Sigmoid colon (tissue), 7 donors: ENCODE results near the gene CUX1. TPM values are rescaled to one million over a fixed set of nuclear protein-coding genes. Genes with fewer than 3 reads are reported as not detected.
"Not testable (repeated sequence)": the region's sequence is repeated elsewhere in the genome, so short reads cannot be mapped to it uniquely, and the experiment has no call there.

Experiments
- DNase-seq: peaks from one replicate; pipeline ENCODE4 v3.0.0-alpha.2; 2019
- H3K27ac ChIP-seq, 4 donors: fragments of 200-600 bp; sonication (generic); one replicate each; pipeline ENCODE4 v1.5.1; 2016 to 2019; ENCODE audit warnings: mild to moderate bottlenecking in 1 of 4
- H3K27me3 ChIP-seq, 3 donors: fragments of 200-600 bp; sonication (generic); one replicate each; pipeline ENCODE4 v1.5.1; 2019; ENCODE audit warnings: mild to moderate bottlenecking in 1 of 3
- H3K36me3 ChIP-seq, 4 donors: fragments of 200-600 bp; sonication (generic); one replicate each; pipeline ENCODE4 v1.5.1; 2016 to 2019
- H3K4me1 ChIP-seq, 4 donors: fragments of 200-600 bp; sonication (generic); one replicate each; pipeline ENCODE4 v1.5.1; 2017 to 2019
- H3K4me3 ChIP-seq, 4 donors: fragments of 200-600 bp; sonication (generic); one replicate each; pipeline ENCODE4 v1.5.1; 2017 to 2019; ENCODE audit warnings: mild to moderate bottlenecking in 2 of 4, moderate library complexity in 1 of 4
- H3K9me3 ChIP-seq, 4 donors: fragments of 200-600 bp in 3 of 4; sonication (generic) in 3 of 4; one replicate each; pipeline versions ENCODE4 v1.5.1 to v1.6.1; 2013 to 2019
- EP300 ChIP-seq, 4 donors: sonication (generic); formaldehyde crosslinking; IDR thresholded peaks; one replicate each; pipeline ENCODE4 v1.6.1; 2017; ENCODE audit warnings: antibody characterized with exemption in 4 of 4
- POLR2A ChIP-seq, 2 donors: fragments of 450-650 bp; IDR thresholded peaks; one replicate each; pipeline ENCODE4 v1.6.1; 2016; ENCODE audit warnings: antibody characterized with exemption in 2 of 2, mild to moderate bottlenecking in 2 of 2, moderate library complexity in 2 of 2
- POLR2AphosphoS5 ChIP-seq, 4 donors: sonication (generic); formaldehyde crosslinking; IDR thresholded peaks; one replicate each; pipeline ENCODE4 v1.6.1; 2017; ENCODE audit warnings: antibody characterized with exemption in 4 of 4
- WGBS, 2 donors: extraction: QIAGEN DNeasy Blood & Tissue Kit; methylation state at CpG; one replicate each; pipeline ENCODE4 v1.1.7; 2013; 5-methylcytosine and 5-hydroxymethylcytosine counted together
- intact Hi-C: fragments of 100-400 bp; cut with DNase I; formaldehyde crosslinking; loops from one replicate; pipeline ENCODE4 v1.15.1; 2023
- polyA plus RNA-seq, 3 donors: library from polyadenylated mRNA; stranded (reverse); fragments of 200-250 nt; gene quantifications; one replicate each; pipeline ENCODE4 v1.2.3, GENCODE V29; 2013
- total RNA-seq, 4 donors: library from RNA; depleted of rRNA; stranded (reverse); fragments of >200 nt; gene quantifications; one replicate each; pipeline ENCODE4 v1.1.0, GENCODE V29; 2016
- TF ChIP-seq, protein P1 (sequence below), 4 experiments: fragments of 450-650 bp in 3 of 4; fragments of 200-600 bp in 1 of 4; IDR thresholded peaks; one replicate each; pipeline ENCODE4 v1.5.1; 2016 to 2019; ENCODE audit warnings: antibody characterized with exemption in 4 of 4, mild to moderate bottlenecking in 3 of 4, moderate library complexity in 2 of 4
- donor health status: healthy with polysubstance abuse.
- donor health status: Bipolar disorder and iron deficiency.
- donor health status: healthy.

Gene CUX1
- total and polyA plus RNA-seq, 7 donors = 46.7 to 127 (median 49.9) TPM

DNA sequence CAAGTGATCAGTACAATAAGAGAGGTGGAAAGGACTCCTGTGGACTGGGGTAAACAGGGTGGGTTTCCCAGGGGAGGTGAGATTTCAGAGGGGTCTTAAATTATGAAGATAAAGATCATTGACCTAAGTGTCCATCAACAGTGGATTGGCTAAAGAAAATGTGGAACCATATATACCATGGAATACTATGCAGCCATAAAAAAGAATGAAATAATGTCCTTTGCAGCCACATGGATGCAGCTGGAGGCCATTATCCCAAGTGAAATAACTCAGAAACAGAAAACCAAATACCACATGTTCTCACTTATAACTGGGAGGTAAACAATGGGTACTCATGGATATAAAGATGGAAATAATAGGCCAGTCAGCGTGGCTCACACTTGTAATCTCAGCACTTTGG lies 28.9 kb upstream of the CUX1 start:
- no peak overlapping the region for H3K27ac ChIP-seq
- H3K27me3 ChIP-seq = no peaks in the 10 kb centered on the region
- WGBS, 2 donors = 74 to 76% methylated on average over 1 of the region's 1 CpG
- no peak for TF ChIP-seq POLR2AphosphoS5 (IDR thresholded peaks at IDR 0.05)
- TF ChIP-seq POLR2A (IDR thresholded peaks at IDR 0.05) = no peak
- TF ChIP-seq, protein P1, sequence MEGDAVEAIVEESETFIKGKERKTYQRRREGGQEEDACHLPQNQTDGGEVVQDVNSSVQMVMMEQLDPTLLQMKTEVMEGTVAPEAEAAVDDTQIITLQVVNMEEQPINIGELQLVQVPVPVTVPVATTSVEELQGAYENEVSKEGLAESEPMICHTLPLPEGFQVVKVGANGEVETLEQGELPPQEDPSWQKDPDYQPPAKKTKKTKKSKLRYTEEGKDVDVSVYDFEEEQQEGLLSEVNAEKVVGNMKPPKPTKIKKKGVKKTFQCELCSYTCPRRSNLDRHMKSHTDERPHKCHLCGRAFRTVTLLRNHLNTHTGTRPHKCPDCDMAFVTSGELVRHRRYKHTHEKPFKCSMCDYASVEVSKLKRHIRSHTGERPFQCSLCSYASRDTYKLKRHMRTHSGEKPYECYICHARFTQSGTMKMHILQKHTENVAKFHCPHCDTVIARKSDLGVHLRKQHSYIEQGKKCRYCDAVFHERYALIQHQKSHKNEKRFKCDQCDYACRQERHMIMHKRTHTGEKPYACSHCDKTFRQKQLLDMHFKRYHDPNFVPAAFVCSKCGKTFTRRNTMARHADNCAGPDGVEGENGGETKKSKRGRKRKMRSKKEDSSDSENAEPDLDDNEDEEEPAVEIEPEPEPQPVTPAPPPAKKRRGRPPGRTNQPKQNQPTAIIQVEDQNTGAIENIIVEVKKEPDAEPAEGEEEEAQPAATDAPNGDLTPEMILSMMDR (IDR thresholded peaks at IDR 0.05) = no peak
- TF ChIP-seq EP300 (IDR thresholded peaks at IDR 0.05) = no peak
- H3K36me3 ChIP-seq = no peaks in the 10 kb centered on the region
- no peak overlapping the region for H3K4me3 ChIP-seq
- no peaks in the 10 kb centered on the region for H3K9me3 ChIP-seq
- DNase-seq = no peak
- H3K4me1 ChIP-seq = peaks cover 0 to 23% (median 14%) of the 10 kb centered on the region in 4 donors
- intact Hi-C loops = no loop called here

DNA sequence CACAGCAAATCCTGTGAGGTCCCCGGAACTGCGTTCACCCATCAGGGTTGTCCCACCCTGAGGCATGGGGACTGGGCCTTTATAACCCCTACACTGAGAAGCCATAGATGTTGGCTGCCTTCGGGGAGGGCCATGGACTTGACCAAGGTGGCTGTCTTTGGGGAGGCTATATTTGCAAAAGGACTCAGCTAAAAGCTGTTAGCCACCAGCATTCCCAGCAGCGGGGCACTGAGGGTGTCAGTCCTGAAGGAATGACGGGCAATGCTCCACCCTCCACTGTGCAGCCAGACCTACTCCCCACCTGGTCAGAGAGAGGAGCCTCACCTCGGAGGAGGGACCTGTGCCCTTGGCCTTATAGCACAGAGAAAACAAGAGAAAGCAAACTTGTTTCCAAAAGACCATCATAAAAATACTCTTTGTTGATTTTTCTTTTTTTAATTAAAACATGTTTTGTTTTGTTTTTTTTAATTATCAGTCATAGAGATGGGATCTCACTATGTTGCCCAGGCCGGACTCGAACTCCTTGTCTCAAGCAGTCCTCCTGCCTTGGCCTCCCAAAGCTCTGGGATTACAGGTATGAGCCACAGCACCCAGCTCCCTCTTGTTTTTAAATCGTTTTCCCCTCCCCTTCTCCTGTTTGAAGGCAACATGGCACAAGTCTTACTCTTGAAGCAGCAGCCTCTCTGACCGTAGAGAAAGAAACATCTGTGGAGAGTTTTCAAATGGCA lies 26.7 kb upstream of the CUX1 start:
- TF ChIP-seq, protein P1 (IDR thresholded peaks at IDR 0.05) = no peak
- TF ChIP-seq EP300 (IDR thresholded peaks at IDR 0.05) (no peak), POLR2AphosphoS5 (IDR thresholded peaks at IDR 0.05) (no peak), POLR2A (IDR thresholded peaks at IDR 0.05) (no peak)
- no peak overlapping the region for H3K4me3 ChIP-seq
- H3K36me3 ChIP-seq = no peaks in the 10 kb centered on the region
- 81 to 88% methylated on average over 10 of the region's 10 CpGs for WGBS, 2 donors
- H3K27ac ChIP-seq = no peak overlapping the region
- H3K27me3 ChIP-seq = no peaks in the 10 kb centered on the region
- DNase-seq = no peak
- intact Hi-C loops = no loop called here
- no peaks in the 10 kb centered on the region for H3K9me3 ChIP-seq
- H3K4me1 ChIP-seq = peaks cover 0 to 9% (median 7%) of the 10 kb centered on the region in 4 donors

DNA sequence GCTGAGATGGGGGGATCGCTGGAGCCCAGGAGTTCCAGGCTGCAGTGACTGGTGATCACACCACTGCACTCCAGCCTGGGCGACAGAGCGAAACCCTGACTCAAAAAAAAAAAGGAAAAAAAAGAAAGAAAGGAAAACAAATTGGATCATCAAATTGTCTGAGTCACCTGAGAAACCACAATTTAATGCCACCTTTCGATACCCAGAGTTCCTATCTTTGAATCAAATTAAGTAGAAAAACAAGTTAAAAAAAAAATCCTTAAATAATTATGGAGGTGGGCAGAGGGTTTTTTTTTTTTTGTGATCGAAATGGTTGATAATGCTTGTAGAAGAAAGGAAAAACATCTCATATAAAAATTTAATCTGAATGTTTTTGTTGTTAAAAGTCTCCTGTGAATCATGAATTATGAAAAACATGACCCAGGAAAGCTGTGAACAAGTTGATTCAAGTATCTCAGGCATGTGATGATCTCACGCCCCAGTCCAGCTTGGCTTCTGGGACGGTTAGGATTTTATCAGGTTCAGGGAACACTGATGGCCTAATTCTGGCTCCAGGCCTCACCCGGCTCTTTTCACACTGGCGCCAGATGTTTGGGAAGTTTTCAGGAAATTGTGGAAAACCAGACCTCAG lies 25.3 kb upstream of the CUX1 start:
- DNase-seq = peak; percentile 86
- Histone ChIP-seq H3K9me3 (no peaks in the 10 kb centered on the region), H3K27ac (peak overlapping the region in 1 of 4 donors; percentile 22), H3K36me3 (no peaks in the 10 kb centered on the region), H3K4me3 (no peak overlapping the region), H3K27me3 (no peaks in the 10 kb centered on the region), H3K4me1 (peaks cover 0 to 9% (median 7%) of the 10 kb centered on the region in 4 donors)
- 73 to 86% methylated on average over 9 of the region's 9 CpGs for WGBS, 2 donors
- intact Hi-C loops = no loop called here
- TF ChIP-seq EP300 (IDR thresholded peaks at IDR 0.05) (no peak), POLR2AphosphoS5 (IDR thresholded peaks at IDR 0.05) (peak in 1 of 4 donors; percentile 27)

DNA sequence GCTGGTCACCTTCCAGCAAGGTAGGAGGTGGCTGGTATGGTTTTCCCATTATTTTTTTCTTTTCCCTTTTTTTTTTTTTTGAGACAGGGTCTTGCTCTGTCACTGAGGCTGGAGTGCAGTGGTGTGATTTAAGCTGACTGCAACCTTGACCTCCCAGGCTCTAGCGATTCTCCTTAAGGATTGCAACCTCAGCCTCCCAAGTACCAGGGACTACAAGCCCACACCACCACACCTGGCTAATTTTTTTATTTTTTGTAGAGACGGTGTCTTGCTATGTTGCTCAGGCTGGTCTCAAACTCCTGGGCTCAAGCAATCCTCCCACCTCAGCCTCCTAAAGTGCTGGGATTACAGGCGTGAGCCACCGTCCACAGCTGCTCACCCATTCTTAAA lies 24.7 kb upstream of the CUX1 start:
- H3K4me3 ChIP-seq, intact Hi-C loops, H3K27me3 ChIP-seq, H3K36me3 ChIP-seq, H3K9me3 ChIP-seq, H3K4me1 ChIP-seq, DNase-seq: not testable (repeated sequence)
- 89 to 95% methylated on average over 4 of the region's 4 CpGs for WGBS, 2 donors
- H3K27ac ChIP-seq = peak overlapping the region in 1 of 4 donors; percentile 22

DNA sequence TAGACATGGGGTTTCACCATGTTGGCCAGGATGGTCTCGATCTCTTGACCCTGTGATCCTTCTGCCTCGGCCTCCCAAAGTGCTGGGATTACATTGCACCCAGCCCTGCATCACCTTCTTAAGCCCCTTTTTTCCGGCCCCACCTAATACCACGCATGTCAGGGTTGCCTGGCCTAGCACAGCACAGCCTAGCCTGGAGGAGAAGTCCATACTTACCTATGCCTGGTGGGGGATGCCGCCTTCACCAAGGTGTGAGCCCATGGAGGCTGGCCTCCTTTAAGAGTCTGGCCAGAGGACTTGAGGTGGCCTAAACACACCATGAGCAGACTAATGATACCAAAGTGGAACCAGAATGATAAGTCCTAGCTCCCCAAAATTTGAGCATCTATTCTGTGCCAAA lies 22.0 kb upstream of the CUX1 start:
- 91 to 97% methylated on average over 5 of the region's 5 CpGs for WGBS, 2 donors
- no peak for DNase-seq

DNA sequence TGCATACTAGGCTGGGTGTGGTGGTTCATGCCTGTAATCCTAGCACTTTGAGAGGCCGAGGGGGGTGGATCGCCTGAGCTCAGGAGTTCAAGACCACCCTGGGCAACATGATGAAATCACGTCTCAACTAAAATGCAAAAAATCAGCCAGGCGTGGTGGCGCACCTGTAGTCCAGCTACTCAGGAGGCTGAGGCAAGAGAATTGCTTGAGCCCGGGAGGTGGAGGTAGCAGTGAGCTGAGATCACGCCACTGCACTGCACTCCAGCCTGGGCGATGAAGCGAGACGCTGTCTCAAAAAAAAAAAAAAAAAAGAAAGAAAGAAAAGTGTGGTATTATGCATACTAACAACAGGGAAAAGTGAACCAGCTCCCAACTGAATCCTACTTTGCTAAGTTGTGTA lies 19.3 kb upstream of the CUX1 start:
- not testable (repeated sequence) for H3K4me1 ChIP-seq

More for the DNA sequence above, 22.0 kb upstream of the CUX1 start:
- Histone ChIP-seq H3K36me3 (no peaks in the 10 kb centered on the region), H3K27me3 (no peaks in the 10 kb centered on the region), H3K4me1 (peaks cover 0 to 9% (median 7%) of the 10 kb centered on the region in 4 donors), H3K4me3 (no peak overlapping the region), H3K27ac (no peak overlapping the region), H3K9me3 (no peaks in the 10 kb centered on the region)
- TF ChIP-seq POLR2AphosphoS5 (IDR thresholded peaks at IDR 0.05) = no peak
- intact Hi-C loops = no loop called here

More for the DNA sequence above, 19.3 kb upstream of the CUX1 start:
- 89 to 91% methylated on average over 10 of the region's 10 CpGs for WGBS, 2 donors
- peaks cover 0 to 14% (median 8%) of the 10 kb centered on the region in 3 donors for H3K27me3 ChIP-seq
- H3K36me3 ChIP-seq, H3K9me3 ChIP-seq, DNase-seq, H3K27ac ChIP-seq, H3K4me3 ChIP-seq, intact Hi-C loops: not testable (repeated sequence)
